ENCODE results near the gene CARM1.

DNA sequence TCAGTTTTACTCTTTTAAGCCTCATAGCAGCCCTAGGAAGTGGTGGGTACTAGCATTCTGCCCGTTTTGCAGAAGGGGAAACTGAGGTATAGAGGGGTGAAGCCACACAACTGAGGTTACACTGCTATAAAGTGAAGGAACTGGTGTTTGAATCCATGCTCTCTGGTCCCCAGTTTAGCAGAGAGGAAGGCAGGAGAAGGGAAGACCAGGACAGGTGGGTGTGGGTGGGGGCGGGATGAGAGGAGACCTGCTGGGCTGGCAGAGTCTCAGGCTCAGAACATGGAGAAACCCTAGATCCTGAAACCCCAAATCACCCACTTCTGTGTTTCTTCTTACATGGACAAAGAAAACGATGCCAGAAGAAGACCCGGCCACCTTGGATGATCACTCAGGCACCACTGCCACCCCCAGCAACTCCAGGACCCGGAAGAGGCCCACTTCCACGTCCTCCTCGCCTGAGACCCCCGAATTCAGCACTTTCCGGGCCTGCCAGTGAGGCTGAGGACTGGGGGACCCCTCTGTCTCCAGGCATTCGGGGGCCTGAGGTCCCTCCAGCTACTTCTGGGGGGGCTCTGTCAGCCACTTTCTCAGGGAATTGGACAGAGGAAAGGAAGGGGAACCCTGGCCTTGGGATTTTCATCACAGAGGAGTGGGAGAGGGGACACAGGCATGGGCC lies 2.3 kb upstream of the CARM1 start:
- TF ChIP-seq CTCF (IDR thresholded peaks at IDR 0.05; ENCODE audit: poor library complexity, severe bottlenecking) (no peak), EP300 (conservative IDR thresholded peaks at IDR 0.05; ENCODE audit: poor library complexity, severe bottlenecking) (no peak), RAD21 (conservative IDR thresholded peaks at IDR 0.05) (no peak), EZH2 (IDR thresholded peaks at IDR 0.05; ENCODE audit: borderline replicate concordance, insufficient read depth, low read length, poor library complexity, severe bottlenecking) (no peak)

Measured in neural cell (in vitro differentiated cells).